Prostate gland (tissue), 2 donors: Measurements from ENCODE around the gene RAP2B. TPM values are rescaled to one million over a fixed set of nuclear protein-coding genes. Genes with fewer than 3 reads are reported as not detected.

Experiments
- DNase-seq: peaks from one replicate; pipeline ENCODE4 v3.0.0-alpha.2; 2019; ENCODE audit warnings: low spot score
- H3K27ac ChIP-seq, 2 donors: fragments of 200-600 bp; sonication (generic); 2 replicates each; pipeline ENCODE4 v1.5.1; 2017 to 2019
- H3K27me3 ChIP-seq: fragments of 200-600 bp; sonication (generic); replicated peaks from 2 replicates; pipeline ENCODE4 v1.5.1; 2019; ENCODE audit not compliant: insufficient read depth
- H3K36me3 ChIP-seq, 2 donors: fragments of 200-600 bp; sonication (generic); 1 replicate in 1 of 2; 2 replicates in 1 of 2; pipeline versions ENCODE4 v1.5.1 to v1.8.1; 2017 to 2019
- H3K4me1 ChIP-seq: fragments of 200-600 bp; sonication (generic); replicated peaks from 2 replicates; pipeline ENCODE4 v1.5.1; 2019
- H3K4me3 ChIP-seq, 2 donors: fragments of 200-600 bp; sonication (generic); 2 replicates each; pipeline ENCODE4 v1.5.1; 2017 to 2019
- H3K9me3 ChIP-seq: fragments of 200-600 bp; sonication (generic); 2 replicates; pipeline ENCODE4 v1.5.1; 2017
- POLR2A ChIP-seq: fragments of 450-650 bp; IDR thresholded peaks from one replicate; pipeline ENCODE4 v1.6.1; 2016; ENCODE audit warnings: antibody characterized with exemption, mild to moderate bottlenecking
- POLR2AphosphoS5 ChIP-seq: sonication (generic); formaldehyde crosslinking; IDR thresholded peaks from one replicate; pipeline ENCODE4 v1.6.1; 2017; ENCODE audit warnings: antibody characterized with exemption
- WGBS: methylation state at CpG from one replicate; pipeline ENCODE4 v1.1.5; 2018; 5-methylcytosine and 5-hydroxymethylcytosine counted together
- intact Hi-C: fragments of 100-400 bp; cut with DNase I; formaldehyde crosslinking; loops from one replicate; pipeline ENCODE4 v1.14.2; 2022
- total RNA-seq, 2 donors: library from RNA; depleted of rRNA; stranded (reverse); fragments of >200 nt; gene quantifications; one replicate each; pipeline ENCODE4 v1.1.0, GENCODE V29; 2016
- TF ChIP-seq, protein P1 (sequence below), 4 experiments: fragments of 200-600 bp in 2 of 4; fragments of 450-650 bp in 2 of 4; sonication (generic) in 2 of 4; IDR thresholded peaks; 1 replicate in 3 of 4; 2 replicates in 1 of 4; pipeline ENCODE4 v1.5.1; 2016 to 2019; ENCODE audit warnings: antibody characterized with exemption in 4 of 4, mild to moderate bottlenecking in 2 of 4, moderate library complexity in 2 of 4

The RAP2B gene
- total RNA-seq, 2 donors from 2014 or later: 8.3 to 13.8 TPM

DNA sequence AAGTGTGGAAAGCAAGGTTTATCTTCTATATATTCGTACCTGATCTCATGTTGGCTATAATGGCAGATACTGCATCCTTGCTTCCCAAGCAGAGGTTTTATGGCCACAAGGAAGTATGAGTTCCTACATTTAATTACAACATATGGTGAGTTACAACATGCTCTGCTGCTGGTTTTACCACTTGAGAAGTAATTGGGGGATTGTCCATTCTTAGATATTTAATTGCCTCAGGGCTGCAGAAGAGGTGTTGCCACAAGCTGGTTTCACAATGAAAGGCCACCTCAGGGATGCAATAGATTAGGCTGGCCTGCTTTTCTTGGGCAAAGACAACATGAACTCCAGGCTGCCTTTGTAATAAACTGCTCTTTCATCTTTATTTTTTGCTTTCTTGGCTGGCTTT lies 48.6 kb downstream of the RAP2B start:
- no peaks in the 10 kb centered on the region for H3K9me3 ChIP-seq
- DNase-seq: no peak
- H3K27ac ChIP-seq: no peak overlapping the region
- H3K4me3 ChIP-seq: no peak overlapping the region
- H3K27me3 ChIP-seq: no peaks in the 10 kb centered on the region
- intact Hi-C loops: no loop called here
- no peaks in the 10 kb centered on the region for H3K4me1 ChIP-seq
- no peaks in the 10 kb centered on the region for H3K36me3 ChIP-seq
- 43% methylated on average over 1 of the region's 1 CpG for WGBS
- TF ChIP-seq POLR2A (no peak), POLR2AphosphoS5 (no peak)
- TF ChIP-seq, protein P1, sequence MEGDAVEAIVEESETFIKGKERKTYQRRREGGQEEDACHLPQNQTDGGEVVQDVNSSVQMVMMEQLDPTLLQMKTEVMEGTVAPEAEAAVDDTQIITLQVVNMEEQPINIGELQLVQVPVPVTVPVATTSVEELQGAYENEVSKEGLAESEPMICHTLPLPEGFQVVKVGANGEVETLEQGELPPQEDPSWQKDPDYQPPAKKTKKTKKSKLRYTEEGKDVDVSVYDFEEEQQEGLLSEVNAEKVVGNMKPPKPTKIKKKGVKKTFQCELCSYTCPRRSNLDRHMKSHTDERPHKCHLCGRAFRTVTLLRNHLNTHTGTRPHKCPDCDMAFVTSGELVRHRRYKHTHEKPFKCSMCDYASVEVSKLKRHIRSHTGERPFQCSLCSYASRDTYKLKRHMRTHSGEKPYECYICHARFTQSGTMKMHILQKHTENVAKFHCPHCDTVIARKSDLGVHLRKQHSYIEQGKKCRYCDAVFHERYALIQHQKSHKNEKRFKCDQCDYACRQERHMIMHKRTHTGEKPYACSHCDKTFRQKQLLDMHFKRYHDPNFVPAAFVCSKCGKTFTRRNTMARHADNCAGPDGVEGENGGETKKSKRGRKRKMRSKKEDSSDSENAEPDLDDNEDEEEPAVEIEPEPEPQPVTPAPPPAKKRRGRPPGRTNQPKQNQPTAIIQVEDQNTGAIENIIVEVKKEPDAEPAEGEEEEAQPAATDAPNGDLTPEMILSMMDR (IDR thresholded peaks at IDR 0.05): no peak

GRCh38 chr3:153215497-153215896 lies 53.5 kb downstream of the RAP2B start:
- Histone ChIP-seq H3K27me3 (no peaks in the 10 kb centered on the region), H3K4me3 (no peak overlapping the region), H3K36me3 (no peaks in the 10 kb centered on the region), H3K27ac (no peak overlapping the region), H3K4me1 (no peaks in the 10 kb centered on the region), H3K9me3 (no peaks in the 10 kb centered on the region)
- TF ChIP-seq, protein P1 (IDR thresholded peaks at IDR 0.05): no peak
- no peak for TF ChIP-seq POLR2A
- TF ChIP-seq POLR2AphosphoS5: no peak
- no peak for DNase-seq
- WGBS: 43% methylated on average over 1 of the region's 1 CpG
- intact Hi-C loops: no loop called here

DNA sequence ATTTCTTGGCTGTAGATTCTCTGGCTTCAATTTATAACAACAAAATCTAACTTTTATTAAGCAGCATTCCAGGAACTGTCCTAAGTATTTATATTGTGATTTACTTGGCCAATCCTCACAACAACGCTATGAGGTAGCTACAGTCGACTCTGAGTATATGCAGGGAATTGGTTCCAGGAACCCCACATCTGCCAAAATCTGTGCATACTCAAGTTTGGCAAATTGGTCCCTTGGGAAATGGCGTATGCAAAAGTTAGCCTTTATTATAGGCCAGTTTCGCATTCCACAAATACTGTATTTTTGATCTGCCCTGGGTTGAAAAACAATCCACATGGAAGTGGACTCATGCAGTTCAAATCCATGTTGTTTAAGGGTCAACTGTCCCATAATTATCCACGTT lies 53.9 kb downstream of the RAP2B start:
- no peak for DNase-seq
- H3K4me1 ChIP-seq: no peaks in the 10 kb centered on the region
- no peaks in the 10 kb centered on the region for H3K36me3 ChIP-seq
- H3K9me3 ChIP-seq: no peaks in the 10 kb centered on the region
- TF ChIP-seq POLR2AphosphoS5: no peak
- intact Hi-C loops: no loop called here
- no peak overlapping the region for H3K4me3 ChIP-seq
- no peak overlapping the region for H3K27ac ChIP-seq
- 32% methylated on average over 5 of the region's 5 CpGs for WGBS
- H3K27me3 ChIP-seq: no peaks in the 10 kb centered on the region

GRCh38 chr3:153216928-153217327 lies 54.9 kb downstream of the RAP2B start:
- no peak for TF ChIP-seq POLR2A
- TF ChIP-seq, protein P1 (IDR thresholded peaks at IDR 0.05): no peak
- TF ChIP-seq POLR2AphosphoS5: no peak

DNA sequence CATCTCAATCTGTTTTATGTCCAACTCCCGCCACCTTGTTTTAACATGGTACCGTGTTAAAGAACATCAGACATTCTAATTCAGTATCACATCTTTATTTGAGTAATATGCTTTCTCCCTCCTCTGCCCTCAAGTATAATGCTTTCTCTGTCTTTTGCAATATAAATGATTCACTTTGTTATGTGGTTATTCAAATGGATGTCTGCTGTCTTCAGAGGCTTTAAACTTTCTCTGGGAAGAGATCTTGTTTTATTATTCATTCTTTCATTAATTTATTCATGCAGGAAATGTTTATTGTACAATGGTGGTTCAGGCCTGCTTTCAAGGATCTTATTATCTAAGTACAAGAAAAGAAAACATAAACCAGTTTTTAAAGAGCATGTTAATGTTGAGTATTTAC lies 57.1 kb downstream of the RAP2B start:
- DNase-seq: no peak
- H3K4me3 ChIP-seq: no peak overlapping the region
- 80% methylated on average over 2 of the region's 2 CpGs for WGBS
- H3K9me3 ChIP-seq: no peaks in the 10 kb centered on the region
- H3K36me3 ChIP-seq: no peaks in the 10 kb centered on the region
- H3K4me1 ChIP-seq: no peaks in the 10 kb centered on the region
- TF ChIP-seq, protein P1 (IDR thresholded peaks at IDR 0.05): no peak
- no peak for TF ChIP-seq POLR2AphosphoS5
- TF ChIP-seq POLR2A: no peak
- no peaks in the 10 kb centered on the region for H3K27me3 ChIP-seq
- no peak overlapping the region for H3K27ac ChIP-seq
- intact Hi-C loops: no loop called here

More at GRCh38 chr3:153216928-153217327, 54.9 kb downstream of the RAP2B start:
- Histone ChIP-seq H3K4me1 (no peaks in the 10 kb centered on the region), H3K4me3 (no peak overlapping the region), H3K9me3 (no peaks in the 10 kb centered on the region), H3K27me3 (no peaks in the 10 kb centered on the region), H3K36me3 (no peaks in the 10 kb centered on the region), H3K27ac (no peak overlapping the region)
- intact Hi-C loops: no loop called here
- WGBS: 96% methylated on average over 2 of the region's 2 CpGs
- DNase-seq: no peak
